CD4-positive, alpha-beta T cell treated with Interleukin-2 at 100 ng/mL for 4 hours (primary cell): Measurements from ENCODE around the gene PPP1R13B.

ENCODE experiments used
- DNase-seq: peaks from one replicate; pipeline ENCODE4 v3.0.0-alpha.2; 2020; ENCODE audit warnings: low spot score

The PPP1R13B gene

DNA sequence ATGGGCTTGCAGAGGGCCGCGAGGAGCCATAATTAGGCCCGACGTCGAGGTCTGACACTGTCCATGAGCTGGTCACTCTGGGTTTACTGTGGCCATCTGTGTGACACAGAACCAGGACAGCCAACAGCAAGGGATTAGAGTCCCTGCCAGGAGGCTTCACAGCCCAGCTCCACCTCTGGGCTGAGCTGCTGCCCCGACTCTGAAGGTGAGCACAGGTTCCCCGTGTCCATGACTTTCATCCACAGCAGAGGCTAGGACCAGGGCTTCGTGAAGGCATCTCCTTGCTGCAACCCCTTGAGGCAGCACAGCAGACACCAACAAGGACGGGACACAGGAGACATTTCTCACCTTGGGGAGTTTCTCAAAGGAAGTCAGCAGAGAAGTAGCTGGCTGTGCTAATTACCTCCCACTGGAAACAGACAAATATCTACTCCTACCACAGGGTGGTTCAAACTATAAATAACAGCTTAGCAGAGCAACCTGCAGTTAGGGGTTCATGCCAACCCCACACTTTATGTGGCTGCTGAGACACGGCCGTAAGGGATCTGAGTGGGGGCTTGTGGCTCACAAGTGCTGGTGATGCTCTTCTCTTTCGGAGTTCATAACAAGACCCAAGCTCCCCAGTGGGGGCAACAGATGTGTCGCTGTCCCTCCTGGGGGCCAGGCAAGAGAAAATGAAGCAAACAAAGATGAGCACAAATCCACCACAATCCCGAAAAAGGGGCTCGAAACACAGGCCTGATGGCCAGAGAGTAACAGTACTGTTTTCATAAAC is 102.6 kb downstream of the PPP1R13B start:
- no peak for DNase-seq

DNA sequence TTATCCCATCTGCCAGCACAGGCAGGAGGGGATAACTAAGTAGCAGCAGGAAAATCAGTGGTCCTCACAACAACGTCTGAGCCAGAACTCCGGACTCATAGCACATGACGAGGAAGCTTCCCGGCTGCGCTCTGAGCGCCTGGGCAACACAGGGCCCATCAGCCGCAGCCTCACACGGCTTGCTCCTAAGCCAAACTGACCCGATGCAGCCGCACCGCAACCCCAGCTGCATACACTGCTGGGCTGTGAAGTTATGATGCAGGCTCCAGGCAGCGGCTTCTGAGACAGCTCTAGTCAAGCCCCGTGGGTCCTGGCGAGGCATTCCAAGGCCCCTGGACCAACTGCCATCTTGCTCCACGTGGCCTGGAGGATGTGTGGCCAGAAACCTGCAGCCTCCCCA is 103.7 kb downstream of the PPP1R13B start:
- DNase-seq, result no peak

DNA sequence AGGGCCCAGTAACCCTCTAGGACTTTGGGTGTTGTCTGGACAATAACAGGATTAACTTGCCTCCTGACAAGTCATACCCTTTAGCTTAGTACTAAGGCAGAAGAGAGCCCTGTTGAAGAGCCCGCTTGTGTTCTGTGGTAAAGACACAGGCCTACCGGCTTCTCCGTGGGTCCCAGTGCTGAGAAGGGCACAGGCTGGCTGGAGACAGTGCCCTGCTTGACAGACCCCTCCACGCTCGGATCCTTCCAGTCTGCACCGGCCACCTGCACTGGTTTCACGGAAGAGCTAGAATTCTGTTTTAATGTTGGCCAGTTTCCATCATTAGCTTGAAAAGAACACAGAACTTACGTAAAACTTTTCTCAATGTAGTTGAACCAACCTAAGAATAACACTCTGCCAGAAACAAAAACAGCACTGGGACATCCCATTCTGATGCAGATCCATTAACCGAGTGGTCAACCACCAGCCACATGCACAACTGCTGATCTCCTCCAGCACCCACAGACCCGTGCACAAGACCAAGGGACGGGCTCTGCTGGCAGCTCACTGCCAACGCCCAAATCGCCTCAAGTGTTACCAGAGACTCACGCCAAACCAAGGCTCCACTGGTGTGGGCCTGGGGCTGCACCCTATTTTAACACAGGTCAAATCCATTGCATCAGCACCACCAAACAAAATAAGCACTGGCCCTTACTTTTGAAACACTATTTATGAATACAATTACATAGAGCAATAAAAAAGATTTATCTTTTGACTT is 104.7 kb downstream of the PPP1R13B start:
- no peak for DNase-seq

DNA sequence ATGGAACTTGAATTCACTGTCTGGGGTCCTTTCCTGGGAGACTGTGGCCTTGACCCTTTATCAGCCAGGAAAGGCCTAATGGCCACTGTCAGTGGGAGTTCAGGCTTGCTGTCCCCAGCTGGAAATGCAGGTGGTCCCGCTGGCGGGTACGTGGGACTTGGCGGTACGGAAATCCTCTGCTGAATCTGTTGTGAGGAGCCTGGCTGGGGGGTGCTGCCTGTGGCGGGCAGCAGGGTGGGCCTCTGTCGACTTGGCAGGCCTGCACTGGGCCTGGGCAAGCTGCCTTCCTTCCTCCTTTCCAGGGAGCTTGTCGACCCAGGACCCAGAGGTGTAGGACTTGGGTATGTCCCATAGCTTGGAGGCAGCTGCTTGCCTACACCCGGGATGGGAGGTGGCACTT is 105.5 kb downstream of the PPP1R13B start:
- DNase-seq, result no peak

DNA sequence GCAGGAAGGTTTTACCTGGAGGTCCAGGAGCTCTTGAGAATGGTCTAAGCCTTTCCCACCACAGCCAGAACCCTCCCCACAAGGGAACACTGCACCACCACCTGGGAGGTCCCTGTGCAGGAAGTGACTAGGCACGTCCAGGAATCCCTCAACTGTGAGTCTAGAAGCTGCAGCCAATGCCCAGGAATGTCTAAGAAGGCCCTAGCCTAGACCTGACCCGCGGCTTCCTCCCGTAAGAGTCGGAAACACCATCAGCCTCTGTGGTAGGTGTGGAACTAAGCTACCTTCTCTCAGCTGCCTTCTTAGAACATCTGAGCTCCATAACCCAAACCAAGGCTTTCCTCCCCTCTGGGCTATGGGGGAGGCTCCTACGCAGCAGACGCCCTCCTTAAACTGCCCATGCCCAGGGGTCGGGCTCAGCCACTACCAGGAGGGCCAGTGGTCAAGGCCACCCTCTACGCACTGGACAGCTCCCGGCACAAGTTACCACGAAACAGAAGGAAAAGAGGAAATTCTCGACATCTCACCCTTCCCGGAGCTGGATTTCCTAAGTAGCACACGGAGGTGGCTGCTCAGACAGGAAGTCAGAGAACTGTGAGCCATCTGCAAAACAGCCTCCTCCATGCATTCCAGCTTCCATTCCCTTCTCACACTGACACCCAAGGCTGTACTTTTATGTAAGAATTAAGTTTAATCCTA is 106.2 kb downstream of the PPP1R13B start:
- no peak for DNase-seq

DNA sequence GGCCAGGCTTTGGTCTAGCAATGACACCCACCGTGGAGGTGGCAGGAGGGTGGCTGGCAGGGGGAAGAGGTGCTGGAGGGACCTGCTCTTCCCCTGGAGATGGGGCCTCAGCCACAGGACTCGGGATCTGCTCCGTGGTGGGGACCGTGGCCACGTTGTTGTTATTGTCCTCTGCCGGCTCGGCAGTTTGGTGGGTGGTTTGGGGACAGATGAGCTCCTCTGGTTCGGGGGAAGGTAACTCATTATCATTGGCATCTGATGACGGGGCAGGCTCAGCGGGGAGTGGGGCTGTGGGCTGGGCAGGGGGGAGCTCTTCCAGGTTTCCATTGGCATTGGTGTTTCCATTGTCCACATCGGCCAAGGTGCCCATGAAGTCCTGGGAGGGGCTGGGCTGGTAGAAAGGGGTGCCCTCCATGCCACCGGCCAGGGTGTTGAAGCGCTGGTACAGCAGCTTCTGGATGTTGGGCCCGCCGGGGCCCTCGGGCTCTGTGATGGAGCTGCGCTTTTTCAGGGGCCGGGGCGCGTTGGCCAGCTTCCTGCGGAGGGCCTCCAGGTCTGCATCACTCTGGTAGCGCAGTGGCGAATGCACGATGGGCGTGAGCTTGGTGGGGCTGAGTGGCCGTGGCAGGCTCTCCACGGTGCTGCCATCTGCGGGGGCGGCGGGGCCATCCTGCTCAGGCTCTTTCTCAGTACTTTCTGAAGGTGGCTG is 107.4 kb downstream of the PPP1R13B start:
- DNase-seq, result no peak

DNA sequence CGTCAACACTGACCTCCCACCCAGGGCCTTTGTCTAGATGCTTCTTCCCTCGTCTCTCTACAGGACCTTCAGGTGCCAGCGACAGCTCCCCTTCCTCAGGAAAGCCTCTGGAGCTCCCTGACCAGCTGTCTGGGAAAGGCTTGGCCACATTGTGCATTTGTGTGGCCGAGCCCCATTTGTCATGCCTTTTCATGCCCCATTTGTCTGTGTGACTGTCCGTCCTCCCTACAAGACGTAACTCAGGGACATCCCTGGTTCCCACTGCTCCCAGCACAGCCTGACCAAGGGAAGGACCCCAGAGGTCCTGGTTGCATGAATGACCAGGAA is 107.9 kb downstream of the PPP1R13B start:
- no peak for DNase-seq

DNA sequence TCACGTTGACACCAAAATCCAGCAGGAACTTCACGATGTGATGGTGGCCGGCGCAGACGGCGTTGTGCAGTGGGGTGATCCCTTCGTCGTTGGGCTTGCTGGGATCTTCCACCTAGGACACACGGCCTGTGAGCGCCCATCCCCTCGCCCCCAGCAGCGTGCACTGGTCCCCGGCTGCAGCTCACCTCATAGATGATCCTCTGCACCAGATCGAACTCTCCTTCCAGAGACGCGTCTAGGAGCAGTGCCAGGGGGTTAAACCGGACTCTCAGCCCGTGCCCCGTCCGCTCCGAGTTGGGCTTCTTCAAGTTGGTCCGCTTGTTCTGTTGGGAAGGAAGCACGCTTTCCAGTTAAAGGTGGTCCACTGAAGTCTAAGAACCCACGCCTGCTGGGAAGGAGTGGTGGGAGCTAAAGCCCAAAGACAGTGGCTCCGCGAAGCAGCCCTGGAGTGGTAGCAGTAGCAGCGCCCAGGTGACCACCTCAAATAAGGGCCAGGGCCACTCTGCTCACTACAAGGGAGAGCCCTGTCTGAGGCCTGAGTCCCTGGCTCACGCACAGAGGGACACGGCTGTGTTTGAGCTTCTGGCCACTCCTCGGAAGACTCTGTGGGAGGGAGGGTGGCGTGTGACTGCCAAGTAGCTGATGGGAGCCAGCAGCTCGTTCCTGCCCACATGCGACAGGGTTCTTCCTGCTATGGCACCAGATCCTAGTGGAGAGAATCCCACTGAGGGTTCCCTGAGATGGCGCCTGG is 108.5 kb downstream of the PPP1R13B start:
- no peak for DNase-seq

DNA sequence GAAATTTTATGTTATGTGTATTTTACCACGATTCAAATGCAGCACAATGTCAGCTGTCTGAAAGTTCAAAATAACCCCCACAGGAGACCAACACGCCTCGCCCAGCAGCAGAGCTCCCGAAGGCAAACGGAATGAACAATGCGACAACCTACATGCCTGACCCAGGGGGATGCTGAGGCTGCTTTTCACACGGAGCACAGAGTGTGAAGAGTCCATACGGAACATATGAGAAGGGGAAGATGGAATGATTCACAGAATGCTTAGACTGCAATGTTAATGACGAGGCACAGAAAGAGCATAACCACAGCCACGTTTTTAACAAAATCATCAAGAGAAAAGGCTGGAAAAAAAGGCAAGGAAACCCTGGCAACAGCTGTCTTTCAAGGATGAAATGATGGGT is 109.2 kb downstream of the PPP1R13B start:
- no peak for DNase-seq

DNA sequence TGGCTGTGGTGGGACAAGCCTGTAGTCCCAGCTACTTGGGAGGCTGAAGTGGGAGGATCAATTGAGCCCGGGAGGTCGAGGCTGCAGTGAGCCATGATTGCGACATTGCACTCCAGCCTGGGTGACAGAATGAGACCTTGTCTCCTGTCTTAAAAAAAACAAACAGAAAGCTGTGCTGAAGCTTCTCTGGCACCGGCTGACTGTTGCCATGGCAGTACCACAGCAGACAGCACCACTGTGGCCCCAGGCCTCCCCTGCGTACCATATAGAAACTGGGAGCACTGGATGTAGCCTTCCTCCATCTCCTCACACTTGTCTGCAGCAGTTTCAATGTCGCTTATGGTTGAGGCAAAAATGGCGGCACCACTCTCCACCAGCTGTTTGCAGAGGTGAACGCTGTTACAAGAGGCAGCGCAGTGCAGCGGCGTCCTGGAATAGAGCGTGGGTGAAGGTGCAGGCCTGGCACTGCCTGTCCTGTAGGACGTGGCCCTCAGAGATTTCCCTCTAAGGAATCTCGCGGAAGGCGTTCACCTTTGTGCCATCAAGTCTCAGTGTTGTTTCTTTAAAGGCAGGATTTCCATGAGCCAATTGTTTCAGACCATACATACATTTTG is 109.8 kb downstream of the PPP1R13B start:
- no peak for DNase-seq

DNA sequence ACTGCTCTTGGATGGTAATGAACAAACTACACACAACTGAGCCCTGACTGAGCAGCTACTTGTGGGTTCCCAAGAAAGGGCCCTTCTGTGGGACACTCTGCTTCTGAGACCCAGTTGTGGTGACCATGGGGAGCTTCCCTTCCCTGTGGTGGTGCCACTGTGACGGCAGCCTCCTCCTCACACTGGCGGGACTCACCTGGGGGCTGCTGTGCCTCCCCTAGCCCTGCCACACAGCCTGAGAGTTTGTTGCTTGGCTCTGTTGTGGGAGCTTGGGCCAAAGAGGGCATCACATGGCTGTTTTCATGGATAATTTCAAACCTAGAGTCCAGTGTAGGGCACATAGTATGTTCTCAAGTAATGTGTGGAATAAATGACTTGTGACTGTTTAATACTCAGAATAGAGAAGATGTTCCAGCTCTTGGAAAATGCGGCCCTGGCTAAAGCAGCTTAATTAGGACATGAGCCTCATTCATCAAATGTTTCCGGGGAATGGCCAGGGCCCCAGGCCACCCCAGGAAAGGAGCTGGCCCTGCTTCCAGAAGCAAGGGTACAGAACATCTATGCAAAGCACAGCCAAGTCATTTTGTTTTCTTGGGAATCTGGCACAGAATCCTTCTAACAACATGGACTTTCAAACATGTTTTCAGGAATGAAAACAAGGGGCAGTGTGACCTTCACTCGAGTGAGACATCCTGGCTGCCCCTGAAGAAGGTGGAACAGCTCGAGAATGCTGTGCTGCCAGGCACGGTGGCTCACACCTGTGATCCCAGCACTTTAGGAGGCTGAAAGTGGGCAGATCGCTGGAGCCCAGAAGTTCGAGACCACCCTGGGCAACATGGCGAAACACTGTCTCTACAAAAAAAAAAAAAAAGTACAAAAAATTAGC is 110.6 kb downstream of the PPP1R13B start:
- DNase-seq, result no peak

DNA sequence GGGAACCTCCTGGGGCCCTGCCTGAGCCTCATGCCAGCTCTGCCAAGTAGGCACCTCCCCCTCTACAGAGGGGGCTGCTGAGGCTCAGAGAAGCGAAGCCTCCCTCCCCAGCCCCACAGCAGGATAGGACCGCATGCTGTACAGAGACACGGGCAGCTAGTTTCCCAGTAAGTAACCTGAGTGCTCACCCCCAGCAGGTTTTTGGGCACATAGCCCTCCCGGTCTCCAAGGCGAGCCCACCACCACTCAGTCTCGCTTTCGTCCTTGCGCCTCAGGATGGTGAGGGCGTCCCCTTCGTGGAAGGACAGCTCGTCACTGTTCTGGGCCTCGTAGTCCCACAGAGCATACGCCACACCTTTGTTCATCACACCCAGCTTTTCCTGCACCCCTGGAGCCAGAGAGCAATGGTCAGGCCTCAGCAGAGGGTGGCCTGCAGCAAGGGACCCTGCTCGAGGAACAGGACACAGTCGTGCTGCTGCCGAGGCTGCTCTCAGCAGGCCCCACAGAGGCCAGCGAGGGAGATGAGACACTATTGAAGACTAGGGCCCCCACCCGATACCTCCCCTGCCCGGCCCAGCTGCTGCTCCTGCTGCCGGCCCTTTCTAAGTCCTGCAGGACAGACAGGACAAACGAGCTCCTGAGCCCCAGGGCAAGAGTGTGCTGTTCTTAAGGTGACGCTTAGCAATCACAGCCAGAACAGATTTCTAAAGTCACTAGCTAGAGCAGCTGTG is 111.4 kb downstream of the PPP1R13B start:
- DNase-seq, result no peak

DNA sequence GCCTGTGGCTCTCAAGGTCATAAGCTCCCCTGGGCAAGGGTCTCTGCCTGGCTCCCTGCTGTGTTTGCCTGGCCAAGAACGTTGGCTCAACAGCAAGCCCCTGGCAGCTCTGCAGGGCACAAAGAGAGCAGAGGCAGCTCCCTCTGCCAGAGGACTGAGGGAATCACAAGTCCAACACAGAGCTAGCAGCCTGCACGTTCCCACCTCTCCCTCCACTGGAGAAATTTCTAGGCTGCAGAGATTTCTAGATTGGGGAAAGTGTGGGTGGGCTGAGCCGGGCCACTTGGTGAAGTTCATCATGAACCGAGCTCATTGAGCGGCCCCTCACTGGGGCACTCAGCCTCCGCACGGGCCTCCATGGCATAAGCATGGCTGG is 111.9 kb downstream of the PPP1R13B start:
- DNase-seq, result no peak

DNA sequence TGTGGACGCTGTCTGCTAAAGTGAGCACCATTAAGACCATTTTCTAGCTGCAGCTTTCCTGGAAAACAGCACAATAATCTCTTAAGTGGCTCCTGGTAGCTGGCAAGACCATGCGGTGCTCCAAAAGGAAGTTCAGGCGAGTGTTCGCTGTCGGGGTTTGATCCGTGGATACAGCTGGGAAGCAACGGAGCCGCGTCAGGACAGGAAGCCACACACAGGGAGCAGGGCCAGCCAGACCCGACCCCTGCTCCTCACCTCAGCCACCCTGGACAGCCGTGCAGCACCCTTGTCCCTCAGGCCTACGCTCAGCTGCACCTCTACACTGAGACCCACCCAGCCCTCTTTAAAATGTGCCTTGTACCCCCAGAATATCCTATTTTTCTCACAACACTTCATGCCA is 112.4 kb downstream of the PPP1R13B start:
- no peak for DNase-seq

DNA sequence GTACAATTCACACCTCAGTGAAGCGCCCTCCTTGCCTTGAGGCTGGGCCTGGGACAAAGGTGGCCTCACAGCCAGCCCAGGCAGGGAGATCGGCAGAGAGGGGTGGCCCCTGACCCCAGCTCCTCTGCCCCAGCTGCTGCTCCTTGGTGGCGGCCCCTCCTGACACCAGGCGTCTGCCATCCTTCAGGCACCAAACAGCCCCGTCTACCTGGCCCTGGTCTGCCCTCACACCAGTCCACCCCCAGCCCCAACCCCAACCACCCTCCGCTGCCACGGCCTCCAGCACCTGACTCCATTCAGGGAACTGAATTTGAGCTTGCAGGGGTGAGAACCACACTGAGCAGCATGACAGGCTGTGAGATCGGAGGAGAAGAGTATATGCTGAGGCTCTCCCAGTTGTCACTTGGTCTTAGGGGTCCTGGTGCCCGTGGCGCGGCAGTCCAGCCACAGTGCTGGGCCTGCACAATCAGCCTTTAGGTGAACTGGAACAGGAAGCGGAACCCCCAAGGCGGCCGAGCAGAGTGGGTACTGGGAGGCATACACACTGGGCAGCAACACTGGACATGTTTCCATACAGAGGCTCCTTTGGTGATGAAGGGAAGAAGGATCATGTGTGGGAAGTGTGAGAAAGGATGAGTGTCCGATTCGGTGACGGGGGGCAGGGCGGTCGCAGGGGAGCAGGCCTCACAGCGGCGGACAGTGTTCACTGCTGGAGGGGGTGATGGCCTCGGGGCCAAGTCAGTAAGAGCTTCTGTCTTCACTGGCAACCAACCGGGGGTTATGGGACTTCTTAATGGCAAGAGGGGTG is 113.1 kb downstream of the PPP1R13B start:
- DNase-seq, result no peak

DNA sequence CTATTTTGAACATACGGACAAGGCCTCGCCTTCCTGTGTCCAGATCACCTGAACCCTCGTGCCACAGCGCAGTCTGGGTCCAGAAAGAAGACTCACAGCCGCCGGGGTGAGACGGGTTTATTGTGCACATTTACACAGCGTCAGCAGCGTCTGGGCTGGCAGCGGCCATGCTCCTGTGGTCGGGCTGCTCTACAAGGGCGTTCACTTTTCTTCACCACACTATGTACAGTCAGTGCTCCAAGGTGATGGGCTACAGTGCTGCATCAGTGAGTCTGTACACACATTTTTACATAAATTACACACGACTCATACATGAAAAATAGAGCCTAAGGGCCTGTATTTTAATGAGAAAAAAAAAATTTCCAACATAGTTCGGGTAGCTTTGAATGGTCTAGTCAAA is 113.7 kb downstream of the PPP1R13B start:
- DNase-seq, result no peak

DNA sequence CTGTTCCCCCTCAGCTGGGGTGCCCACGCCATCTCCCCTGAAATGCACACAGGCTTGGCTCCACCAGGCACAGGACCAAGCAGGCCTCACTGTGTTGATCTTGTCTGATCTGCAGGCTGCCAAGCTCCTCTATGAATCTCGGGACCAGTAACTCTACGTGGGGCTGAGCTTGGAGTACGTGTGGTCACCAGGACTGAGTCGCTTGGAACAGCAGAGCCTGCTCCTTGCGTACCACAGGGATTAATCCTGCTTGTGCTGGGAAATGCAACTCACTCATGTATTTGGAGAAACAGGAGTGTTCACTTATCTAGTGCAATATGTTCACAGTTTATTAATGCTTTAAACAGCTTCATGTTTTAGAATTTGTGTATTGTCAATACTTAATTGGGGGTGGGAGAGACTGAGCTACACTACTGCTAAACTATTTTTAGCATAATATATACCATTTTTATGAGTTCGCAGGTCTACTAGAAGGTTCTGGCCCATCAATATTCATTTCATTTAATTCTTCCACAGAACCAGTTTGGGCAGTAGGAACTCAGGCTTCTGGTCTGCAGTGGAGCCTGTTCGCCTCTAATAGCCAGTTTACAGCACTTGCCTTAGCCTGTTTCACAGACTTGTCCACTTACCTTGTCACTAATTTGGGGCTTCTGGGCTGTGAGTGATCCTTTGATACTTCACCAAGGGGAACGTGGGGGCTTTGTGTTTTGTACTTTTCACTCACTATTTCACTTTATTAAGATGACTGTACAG is 114.3 kb downstream of the PPP1R13B start:
- no peak for DNase-seq
